GM19238 (cell line): Measurements from ENCODE around the gene ETHE1.
"Not testable (repeated sequence)": the region's sequence is repeated elsewhere in the genome, so short reads cannot be mapped to it uniquely, and the experiment has no call there.

ENCODE experiments used
- DNase-seq: peaks from one replicate; pipeline ENCODE4 v3.0.0; 2011; ENCODE audit warnings: low spot score; ENCODE audit not compliant: insufficient read length

The ETHE1 gene

DNA sequence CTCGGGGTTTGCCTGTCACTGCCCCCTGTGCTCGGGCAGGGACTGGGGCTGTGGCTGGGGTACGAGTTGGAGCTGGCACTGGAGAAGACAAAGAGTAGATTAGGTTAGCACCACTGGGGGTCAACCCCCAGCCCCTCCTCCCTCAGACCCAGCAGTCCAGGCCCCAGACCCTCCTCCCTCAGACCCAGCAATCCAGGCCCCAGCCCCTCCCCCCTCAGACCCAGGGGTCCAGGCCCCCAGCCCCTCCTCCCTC lies 25.1 kb upstream of the ETHE1 start:
- DNase-seq = no peak

DNA sequence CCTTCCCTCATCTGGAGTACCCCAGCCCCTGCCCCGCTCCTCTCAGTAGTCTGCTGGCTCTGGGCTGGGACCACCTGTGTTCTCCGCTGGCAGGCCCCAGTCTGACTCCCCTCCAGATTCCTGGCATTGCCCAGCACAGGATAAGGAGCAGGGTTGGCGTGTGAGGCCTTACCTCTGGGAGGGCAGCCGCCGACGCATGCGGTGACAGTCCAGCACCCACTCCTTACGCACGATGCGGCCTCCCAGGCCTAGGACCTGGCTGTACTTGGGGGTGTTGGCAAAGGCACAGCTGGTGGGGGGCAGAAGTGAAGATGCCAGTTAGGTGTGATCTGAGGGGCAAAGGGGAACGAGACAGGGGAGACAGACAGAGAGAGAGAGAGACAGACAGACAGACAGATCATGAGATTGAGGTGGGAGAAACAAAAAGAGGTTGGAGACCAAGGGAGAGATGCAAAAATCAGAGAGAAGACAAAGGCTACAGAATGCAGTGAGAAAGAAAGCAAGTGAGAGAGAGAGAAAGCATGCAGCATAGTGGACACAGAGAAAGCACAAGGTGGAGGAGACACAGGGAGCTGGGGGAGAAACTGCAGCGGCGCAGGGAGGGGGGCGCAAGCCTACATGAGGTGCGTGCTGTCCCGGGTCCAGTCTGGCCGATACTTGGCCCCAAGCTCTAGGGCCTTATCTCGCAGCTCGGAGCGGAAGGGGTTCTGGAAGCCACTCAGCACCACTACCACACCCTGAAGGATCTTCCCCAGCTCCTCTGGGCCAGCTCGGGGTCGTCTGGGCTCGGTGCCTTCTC lies 24.6 kb upstream of the ETHE1 start:
- DNase-seq = no peak

DNA sequence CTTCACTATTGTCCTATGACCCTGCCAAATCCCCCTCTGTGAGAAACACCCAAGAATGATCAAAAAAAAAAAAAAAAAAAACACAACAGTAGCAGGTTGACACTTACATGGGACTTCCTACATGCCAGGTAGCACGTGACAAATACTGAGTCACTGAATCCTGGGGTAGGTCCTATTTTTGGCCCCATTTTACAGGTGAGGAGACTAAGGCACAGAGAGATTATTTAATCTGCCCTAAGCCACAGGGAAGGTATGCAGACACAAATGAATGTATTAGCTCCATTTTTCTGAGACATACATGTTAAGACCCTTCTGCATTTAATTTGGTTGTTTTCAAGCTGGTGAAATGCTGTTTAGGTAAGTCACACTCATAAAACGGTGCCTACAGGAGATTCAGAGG lies 21.7 kb upstream of the ETHE1 start:
- no peak for DNase-seq

DNA sequence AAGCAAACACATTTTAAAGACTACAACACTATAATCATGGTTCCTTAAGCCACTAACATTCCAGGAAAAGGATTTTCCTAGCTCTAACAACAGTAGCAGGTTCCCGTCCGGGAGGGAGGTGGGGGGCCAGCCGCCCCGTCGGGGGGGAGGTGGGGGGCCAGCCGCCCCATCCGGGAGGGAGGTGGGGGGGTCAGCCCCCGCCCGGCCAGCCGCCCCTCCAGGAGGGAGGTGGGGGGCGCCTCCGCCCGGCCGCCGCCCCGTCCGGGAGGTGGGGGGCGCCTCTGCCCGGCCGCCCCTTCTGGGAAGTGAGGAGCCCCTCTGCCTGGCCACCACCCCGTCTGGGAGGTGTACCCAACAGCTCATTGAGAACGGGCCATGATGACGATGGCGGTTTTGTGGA lies 20.9 kb upstream of the ETHE1 start:
- DNase-seq = not testable (repeated sequence)

- no peak for DNase-seq
These were observed 19.6 kb upstream of the ETHE1 start for GRCh38 chr19:43546581-43546980.

GRCh38 chr19:43545981-43546380 lies 19.0 kb upstream of the ETHE1 start:
- no peak for DNase-seq

GRCh38 chr19:43545276-43545675 lies 18.3 kb upstream of the ETHE1 start:
- DNase-seq = no peak

DNA sequence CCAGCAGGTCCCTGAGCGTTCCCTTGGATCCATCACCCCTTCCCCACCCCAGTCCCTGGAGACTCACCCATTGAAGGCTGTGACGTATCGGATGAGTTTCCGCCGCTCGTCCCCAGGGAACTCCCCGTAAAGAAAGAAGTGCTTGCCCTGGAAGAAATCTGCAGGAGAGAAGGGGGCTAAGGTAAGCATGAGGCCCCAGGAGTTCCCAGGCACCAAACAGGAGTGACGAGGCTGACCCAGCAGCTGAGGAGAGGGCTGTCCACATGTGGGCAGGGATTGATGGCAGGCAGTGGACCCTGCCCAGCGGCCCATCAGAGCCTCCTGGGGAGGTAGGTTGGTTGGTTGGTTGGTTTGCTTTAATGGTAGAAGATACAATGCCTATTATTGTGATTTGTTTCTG lies 17.1 kb upstream of the ETHE1 start:
- no peak for DNase-seq

DNA sequence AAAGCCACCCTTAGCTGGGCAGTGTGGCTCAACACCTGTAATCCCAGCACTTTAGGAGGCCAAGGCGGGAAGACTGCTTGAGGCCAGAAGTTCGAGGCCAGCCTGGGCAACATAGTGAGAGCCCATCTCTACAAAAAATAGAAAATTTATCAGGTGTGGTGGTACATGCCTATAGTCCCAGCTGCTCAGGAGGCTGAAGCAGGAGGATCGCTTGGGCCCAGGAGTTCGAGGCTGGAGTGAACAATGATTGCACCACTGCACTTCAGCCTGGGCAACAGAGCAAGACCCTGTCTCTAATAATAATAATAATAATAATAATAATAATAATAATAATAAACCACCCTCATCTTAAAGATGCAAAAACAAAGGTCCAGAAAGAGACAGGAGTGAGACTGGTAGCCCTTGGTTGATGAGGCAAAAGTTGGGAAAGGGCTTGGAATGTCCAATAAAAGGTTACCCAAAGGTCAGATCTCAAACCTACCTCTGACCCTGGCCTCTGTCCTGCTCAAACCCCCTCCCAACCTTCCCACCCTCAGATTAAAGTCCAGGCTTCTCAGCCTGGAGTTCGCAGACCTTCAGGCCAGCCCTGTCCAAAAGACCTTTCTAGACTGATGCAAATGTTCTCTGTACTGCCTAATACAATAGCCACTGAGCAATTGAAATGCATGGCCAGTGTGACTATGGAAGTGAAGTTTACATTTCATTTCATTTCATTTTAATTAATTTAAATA lies 15.1 kb upstream of the ETHE1 start:
- DNase-seq = no peak

DNA sequence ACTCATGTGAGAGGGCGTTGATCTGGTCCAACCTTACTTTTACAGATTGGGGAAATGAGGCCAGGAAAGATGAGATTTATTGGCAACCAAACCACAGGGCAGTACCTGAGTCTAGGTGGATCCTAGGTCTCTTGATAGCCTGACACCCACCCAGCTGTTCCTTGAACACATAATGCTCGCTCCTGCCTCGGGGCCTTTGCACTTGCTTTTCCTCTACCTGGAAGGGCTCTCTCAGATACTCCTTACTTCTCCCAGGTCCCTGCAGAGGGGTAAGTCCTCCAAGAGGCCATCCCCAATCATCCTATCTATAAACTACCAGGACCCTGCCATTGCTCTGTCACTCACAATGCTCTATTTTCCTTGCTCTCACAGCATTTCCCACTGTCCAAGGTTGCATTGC lies 13.4 kb upstream of the ETHE1 start:
- no peak for DNase-seq

- no peak for DNase-seq
These were observed 11.9 kb upstream of the ETHE1 start for GRCh38 chr19:43538922-43539321.

GRCh38 chr19:43534816-43535761 lies 8.1 kb upstream of the ETHE1 start:
- DNase-seq = no peak

DNA sequence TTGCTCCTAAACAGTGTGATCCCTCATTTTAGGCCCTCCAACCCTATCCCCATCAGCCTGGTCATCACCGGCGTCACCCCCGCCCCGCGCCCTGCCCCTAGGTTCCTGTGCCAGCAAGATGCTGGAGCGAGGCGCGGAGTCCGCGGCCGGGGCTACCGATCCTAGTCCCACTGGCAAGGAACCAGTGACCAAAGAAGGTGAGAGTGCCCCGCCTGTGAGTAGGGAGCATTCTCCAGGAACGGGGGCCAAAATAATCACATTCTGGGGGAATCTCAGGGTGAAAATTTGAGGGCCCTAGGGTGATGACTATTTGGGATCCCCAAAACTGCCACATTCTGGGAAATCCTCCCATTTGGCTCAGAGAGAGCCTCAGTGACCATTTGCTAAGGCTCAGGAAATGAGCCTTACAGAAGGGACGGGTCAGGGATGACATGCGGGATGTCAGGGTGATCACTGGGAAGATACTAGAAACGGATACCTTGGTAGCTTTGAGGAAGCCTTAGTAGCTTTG lies 7.4 kb upstream of the ETHE1 start:
- no peak for DNase-seq

- DNase-seq = peak; percentile 90
These were observed 6.7 kb upstream of the ETHE1 start for GRCh38 chr19:43533546-43534304.

- DNase-seq = peak; percentile 82
These were observed 6.1 kb upstream of the ETHE1 start, which contains the start of gene ZNF575 for GRCh38 chr19:43532962-43533545. ZNF575 (plus strand) TSS chr19:43533188; CDS start chr19:43534423, 1,235 bp downstream.

DNA sequence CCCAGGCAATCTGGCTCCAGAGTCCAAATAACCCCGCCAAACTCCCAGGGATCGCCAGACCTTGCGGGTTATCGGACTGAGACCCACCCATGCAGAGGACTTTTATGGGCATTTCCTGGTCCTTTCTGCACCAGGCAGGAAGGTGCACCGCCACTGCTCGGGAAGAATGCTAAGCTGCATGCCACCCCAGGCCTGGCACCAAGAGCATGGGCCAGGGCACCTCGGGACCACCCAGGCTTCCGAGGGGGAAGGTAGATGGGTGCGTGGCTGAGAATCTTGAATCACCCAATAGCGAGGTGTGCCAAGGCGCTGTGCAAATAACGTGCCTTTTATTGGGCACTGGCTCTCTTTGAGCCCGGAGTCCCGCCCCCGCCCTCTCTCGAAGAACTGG lies 5.6 kb upstream of the ETHE1 start:
- DNase-seq = peak; percentile 43

- DNase-seq = no peak
These were observed 1.0 kb upstream of the ETHE1 start for GRCh38 chr19:43527860-43528622.

DNA sequence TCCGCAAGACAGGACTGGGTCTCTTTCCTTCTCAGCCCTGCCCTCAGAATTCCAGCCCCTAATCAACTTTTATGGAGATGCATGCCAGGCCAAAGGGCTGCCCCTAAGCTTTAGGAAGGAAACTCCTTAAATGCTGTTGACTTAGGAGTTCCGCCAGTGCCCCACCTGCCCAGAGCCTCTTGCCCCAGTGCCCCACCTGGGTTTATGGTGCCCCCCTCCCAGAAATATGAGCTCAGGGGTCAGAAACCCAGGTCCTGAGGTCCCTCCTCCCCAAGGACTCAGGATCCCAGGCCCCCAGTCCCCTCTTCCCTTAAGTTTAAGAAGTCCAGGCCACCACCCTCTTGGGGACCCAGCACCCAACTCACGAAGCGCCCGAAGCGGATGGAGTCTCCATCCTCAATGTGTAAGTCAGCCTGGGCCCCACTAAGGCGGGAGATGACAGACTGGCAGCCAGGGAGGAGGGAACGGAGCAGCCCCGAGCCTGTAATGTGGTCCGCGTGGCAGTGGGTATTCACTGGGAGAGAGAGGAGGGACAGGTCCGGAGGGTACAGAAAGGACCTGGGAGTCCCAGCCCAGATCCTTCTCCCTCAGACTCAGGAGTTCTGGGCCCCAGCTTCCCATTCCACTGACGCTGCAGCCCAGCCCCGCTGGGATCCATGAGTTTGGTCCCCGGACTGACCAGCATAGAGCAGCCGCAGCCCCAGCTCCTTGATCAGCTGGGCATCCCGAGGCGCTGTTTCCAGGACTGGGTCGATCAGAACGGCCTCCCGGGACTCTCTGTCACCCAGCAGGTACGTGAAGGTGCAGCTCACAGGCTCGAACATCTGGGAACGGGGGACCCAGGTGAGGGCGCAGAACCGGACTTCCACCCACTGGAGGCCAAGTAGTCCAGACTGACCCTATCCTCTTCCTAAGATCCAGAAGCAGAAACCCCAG lies 897 bp downstream of the ETHE1 start:
- no peak for DNase-seq
